GM19463 (cell line): ENCODE results near the gene PTPN6.

Experiments used
- ATAC-seq: cut with Tn5 transposase; IDR thresholded peaks from one replicate; pipeline ENCODE4 v1.9.1; 2021; ENCODE audit warnings: mild to moderate bottlenecking, moderate library complexity; ENCODE audit not compliant: unreplicated experiment

The PTPN6 gene

DNA sequence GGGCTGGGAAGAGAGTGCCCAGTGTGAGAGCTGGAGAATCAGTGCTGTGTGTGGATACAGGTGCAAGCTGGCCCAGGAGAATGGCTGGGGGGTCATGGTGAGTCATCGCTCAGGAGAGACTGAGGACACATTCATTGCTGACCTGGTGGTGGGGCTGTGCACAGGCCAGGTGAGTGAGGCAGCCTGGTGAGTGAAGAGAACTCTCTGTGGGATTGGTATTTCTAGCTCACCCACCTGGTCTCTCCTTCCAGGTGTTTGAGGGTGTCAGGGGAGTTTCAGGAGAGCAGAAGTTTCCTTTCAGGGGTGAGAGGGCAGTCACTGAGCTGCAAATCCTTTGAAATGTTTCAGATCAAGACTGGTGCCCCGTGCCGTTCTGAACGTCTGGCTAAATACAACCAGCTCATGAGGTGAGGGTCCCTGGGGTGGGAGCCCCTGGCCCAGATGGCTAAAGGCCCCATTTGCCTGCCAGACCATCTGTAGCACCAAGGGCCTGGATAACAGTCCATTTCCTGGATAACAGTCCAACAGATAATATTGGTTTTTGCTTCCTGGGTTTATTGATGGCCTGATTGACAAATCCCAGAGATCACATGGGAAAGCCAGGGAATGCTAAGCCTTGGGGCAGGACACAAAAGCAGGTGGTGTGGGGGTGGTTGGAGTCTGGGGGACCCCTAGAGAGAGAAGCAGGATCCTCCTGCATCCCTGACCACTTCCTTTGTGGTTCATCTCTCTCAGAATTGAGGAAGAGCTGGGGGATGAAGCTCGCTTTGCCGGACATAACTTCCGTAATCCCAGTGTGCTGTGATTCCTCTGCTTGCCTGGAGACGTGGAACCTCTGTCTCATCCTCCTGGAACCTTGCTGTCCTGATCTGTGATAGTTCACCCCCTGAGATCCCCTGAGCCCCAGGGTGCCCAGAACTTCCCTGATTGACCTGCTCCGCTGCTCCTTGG, 28.9 kb upstream of the PTPN6 start:
- ATAC-seq, result no peak

GRCh38 chr12:6923003-6923732, 28.0 kb upstream of the PTPN6 start:
- no peak for ATAC-seq

DNA sequence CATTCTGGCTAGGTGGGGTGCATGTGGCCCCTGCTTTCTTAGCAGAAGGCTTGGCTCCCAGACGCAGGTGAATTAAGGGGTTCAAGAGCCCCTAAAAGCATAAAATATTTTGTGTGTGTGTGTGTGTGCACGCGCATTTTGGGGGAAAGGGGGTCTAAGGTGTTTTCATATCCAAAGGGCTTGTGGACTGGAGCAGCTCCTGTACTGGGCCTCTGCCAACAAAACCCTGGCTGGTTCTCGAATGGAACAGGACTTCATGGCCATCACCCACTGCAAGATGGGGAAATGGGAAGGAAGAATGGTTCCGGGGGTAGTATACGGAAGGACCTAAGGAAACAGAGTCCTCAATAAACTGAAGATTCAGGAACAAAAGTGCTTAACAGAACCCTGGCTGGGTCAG, 27.3 kb upstream of the PTPN6 start:
- no peak for ATAC-seq

GRCh38 chr12:6925239-6925539, 26.0 kb upstream of the PTPN6 start:
- ATAC-seq, result no peak

DNA sequence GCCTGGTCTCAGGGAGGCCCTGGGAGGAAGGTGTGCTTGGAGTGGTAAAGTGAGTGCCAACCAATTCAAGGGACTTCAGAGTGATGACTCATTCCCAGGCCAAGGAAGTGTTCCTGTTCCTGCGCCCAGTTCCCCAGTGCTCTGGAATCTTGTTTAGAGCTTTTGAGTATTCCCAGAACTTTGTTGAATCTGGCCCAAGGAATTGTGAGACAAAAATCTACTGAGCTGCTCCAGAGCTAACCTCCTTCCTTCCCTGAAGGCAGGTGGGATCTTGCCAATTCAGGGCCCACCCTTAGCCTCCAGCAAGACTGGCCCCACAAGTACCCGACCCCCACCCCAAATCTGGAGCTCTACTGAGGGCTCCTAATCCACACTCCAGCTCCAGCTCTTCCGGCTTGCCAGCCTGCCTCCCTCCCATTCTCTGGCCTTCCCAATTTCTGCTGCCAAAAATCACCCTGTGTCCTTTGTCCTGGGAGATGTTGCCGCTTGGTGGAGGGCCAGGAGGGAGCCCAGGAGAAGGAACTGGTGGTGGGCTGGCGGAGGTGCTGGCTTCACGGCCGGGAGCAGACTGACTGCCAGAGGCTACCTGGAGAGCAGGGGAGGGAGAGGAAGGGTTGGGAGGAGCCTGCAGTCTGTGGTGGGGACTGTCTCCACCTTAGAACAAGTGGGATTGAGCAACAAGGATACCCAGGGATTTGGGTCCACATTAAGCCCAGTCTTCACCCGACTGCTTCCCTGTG, 25.4 kb upstream of the PTPN6 start:
- ATAC-seq, result no peak

DNA sequence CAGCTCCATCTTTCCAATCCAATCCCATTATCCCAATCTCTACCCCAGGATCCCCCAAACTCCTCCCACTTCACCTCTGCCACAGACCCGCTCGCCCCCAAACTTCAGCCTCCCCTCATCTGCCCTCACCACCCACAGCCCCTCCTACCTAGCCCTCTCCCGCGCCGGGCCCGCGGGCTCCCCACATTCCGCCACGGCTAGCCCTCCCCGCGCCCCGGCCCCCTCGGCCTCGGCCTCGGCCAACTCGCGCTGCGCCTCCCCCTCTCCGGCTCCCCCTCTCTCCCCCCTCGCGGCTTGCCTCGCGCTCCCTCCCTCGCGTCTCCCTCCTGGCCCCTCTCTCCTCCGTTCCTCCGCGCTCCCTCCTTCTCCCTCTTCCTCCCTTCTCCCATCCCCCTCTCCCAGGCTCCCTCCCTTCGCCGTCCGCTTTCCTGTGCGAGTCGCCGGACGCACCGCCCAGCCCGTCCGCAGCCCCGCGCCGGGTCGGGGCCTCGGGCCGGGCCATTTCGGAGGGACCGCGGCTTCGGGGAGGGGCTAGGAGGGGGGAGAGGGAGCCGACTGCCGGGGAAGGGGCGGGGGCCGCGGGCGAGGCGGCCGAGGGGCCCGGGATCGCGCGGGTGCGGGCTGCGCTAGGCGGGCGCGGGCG, 23.7 kb upstream of the PTPN6 start, which contains the start of gene ATN1:
Gene ATN1, plus strand, starts transcription at position 581 of the 643 bp plus-strand sequence. CDS start 6,043 bp downstream, outside the sequence.
- no peak for ATAC-seq

DNA sequence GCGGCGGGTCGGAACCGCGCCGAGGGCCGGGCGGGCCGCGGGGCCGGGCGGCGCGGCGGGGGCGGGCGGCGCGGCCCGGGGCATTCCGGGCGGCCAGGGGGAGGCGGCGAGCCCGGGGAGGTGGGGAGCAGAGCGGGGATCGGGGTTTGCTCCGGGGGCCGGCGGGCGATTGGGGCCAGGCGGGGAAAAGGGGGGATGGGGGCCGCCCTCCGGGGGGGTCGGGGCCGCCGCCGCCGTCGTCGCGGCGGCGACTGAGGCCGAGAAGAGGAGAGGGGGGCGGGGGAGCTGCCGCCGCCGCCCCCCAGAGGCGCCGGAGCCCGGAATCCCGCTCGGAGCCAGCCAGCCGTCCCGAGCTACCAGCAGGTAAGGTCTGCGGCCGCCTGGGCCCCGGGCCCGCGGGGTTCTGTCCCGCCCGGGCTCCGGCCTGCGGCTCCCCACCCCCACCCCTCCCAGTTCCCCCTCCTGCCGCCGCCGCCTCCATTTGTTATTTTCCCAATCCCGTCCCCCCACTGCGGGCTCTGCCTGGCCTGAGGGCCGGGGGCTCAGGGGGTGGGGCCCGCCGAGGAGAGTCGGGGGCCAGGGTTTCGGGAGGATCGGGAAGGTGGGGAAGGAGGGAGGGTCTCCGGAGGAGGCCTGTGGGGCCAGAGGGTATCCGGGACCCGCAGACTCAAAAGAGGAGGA, 23.0 kb upstream of the PTPN6 start:
- no peak for ATAC-seq

DNA sequence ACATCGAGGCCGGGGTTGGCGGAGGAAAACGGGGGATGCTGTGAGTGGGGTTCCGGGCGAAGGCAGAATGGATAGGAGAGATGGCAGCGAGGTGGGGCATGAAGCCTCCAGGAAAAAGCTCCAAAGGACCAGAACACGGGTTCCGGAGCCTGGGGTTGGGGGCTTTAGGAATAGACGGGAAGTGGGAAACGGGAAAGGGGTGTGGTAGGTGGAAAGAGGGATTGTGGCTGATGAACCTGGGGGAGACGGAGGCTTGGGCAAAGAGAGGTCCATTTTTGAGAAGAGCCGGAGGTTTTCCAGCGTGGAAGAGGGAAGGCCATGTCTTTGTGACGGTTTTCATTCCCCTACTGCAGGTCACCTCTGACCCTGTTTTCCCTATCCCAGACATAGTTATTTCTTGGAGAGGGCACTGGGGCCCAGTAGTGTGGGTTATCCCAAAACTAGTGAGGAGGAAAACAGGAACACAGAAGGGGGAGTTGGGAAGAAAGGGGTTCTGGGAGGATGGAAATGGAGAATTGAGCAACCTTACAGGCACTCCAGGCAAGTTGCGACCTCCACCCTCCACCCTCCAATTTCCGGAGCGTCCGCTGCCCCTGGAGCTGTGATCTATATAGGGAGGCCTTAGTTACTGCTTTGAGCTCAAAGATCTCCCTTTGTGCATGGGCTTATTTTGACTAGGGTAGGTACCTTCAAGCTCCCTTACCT, 22.3 kb upstream of the PTPN6 start:
- ATAC-seq, result no peak

DNA sequence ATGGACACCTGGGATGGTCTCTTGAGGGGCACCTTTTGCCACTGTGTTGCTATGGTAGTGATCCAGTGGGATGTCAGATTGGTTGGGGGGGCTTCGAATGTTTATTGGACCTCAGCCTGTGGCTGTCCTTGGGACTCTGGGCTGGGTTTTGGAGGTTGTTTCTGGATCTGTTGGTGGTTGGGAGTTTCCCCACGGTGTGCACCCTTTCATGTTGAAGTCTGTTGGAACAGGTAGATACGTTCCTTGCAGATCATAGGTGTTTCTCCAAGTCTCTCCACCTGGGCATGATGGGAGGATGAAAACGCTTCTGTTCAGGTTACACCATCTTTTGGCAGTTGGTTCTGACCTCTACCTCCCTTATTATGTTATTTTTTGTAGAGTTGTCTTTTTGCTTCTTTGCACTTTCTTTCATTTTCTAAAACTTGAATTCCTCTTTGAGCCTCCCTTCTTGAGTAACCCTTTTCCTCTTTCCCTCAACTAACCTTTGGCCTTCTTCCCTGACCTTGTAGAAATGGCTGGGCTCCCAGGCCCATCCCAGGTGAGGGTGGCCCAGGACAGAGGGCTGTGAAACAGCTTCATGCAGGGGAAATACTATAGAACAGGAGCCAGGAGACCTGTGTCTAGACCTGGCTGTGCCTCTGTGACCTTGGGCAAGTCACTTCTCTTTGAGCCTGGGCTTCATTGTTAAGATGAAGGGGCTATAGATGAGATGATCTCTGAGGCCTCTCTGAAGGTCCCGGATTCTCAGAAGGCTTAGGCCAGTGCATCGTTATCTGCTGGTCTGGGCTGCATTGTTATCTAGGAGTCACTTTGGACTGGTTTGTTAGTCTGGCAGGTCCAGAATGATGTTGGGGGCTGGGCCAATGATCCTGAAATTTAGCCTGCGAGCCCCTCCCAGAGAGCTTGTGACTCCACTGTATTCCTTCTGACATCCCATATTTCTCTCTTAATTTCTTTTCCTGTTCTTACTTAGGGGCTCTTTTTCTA, 21.4 kb upstream of the PTPN6 start:
- no peak for ATAC-seq

GRCh38 chr12:6932766-6933165, 18.4 kb upstream of the PTPN6 start:
- ATAC-seq, result no peak

DNA sequence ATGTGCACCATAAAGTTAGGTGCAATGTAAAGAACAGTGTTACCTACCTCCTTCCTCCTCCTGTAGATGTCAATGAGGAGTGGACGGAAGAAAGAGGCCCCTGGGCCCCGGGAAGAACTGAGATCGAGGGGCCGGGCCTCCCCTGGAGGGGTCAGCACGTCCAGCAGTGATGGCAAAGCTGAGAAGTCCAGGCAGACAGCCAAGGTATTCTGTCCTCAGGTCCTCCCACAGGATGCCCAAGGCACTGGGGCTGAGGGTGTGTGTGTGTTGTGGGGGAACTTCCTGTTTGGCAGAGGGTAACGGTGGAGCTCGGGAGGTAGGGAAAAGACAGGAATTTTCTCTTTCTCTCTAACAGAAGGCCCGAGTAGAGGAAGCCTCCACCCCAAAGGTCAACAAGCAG, 17.0 kb upstream of the PTPN6 start:
- no peak for ATAC-seq

GRCh38 chr12:6935371-6936193, 15.6 kb upstream of the PTPN6 start:
- no peak for ATAC-seq

GRCh38 chr12:6936194-6936635, 14.9 kb upstream of the PTPN6 start:
- ATAC-seq, result no peak

- no peak for ATAC-seq
These were observed 14.3 kb upstream of the PTPN6 start for GRCh38 chr12:6936636-6937480.

DNA sequence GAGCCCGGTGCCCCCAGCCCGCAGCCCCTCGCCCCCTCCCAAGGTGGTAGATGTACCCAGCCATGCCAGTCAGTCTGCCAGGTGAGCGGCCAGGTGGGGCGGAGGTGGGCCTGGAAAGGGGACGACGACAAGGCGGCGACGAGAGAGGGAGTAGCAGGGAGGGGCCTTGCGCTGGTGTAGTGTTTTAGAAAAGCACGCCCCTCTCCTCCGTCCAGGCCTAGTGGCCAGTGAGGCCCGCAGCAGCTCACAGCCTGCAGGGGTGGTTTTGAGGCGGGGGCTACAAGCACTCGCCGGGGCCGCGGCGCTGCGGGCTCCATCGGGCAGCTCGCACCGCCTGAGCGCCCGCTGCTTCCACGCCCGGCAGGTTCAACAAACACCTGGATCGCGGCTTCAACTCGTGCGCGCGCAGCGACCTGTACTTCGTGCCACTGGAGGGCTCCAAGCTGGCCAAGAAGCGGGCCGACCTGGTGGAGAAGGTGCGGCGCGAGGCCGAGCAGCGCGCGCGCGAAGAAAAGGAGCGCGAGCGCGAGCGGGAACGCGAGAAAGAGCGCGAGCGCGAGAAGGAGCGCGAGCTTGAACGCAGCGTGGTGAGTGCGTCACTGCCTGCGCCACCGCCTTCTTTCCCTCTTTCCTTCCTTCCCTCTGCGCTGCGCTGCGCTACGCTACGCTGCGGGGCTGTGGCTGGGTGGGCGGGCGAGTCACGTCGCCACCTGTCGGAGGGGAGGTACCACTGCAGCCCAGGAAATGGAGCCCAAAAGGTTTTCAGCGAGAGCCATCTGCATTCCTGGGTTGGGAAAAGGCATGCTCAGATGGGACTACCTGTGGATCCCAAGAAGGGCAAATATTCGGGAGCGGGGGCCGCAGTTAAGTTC, 13.4 kb upstream of the PTPN6 start:
- ATAC-seq, result peak; percentile 92
